Uterus (tissue), 2 donors: Measurements from ENCODE around the gene PLEKHM1.
"Not testable (repeated sequence)": the region's sequence is repeated elsewhere in the genome, so short reads cannot be mapped to it uniquely, and the experiment has no call there.

ENCODE experiments used
- CTCF ChIP-seq, 4 experiments: fragments of 200-600 bp in 2 of 4; fragments of 450-650 bp in 2 of 4; sonication (generic) in 2 of 4; IDR thresholded peaks; one replicate each; pipeline ENCODE4 v1.5.1; 2016 to 2019; ENCODE audit warnings: antibody characterized with exemption in 4 of 4, mild to moderate bottlenecking in 2 of 4, moderate library complexity in 1 of 4
- POLR2A ChIP-seq, 2 donors: fragments of 450-650 bp; IDR thresholded peaks; one replicate each; pipeline ENCODE4 v1.6.1; 2016; ENCODE audit warnings: antibody characterized with exemption in 2 of 2, mild to moderate bottlenecking in 1 of 2, moderate library complexity in 1 of 2

- TF ChIP-seq CTCF, POLR2A (IDR thresholded peaks at IDR 0.05): not testable (repeated sequence)
Observed at GRCh38 chr17:45499208-45499607, 8.7 kb upstream of the PLEKHM1 start.
